ENCODE results near the gene NOTCH3. TPM values are rescaled to one million over a fixed set of nuclear protein-coding genes. Genes with fewer than 3 reads are reported as not detected.

Gene NOTCH3
- total and polyA plus RNA-seq, 3 donors from 2014 or later, result 11.4 to 16.8 (median 16.1) TPM

GRCh38 chr19:15241259-15241910 is 40.6 kb upstream of the NOTCH3 start:
- H3K27me3 ChIP-seq, result no peaks in the 10 kb centered on the region
- peaks cover 7% of the 10 kb centered on the region for H3K36me3 ChIP-seq (ENCODE audit: low read depth, missing control alignments)
- intact Hi-C loops (cut with DNase I; ENCODE audit: low total_unique reads), result no loop called here
- no peak for DNase-seq
- peaks cover under 1% of the 10 kb centered on the region for H3K4me1 ChIP-seq
- H3K27ac ChIP-seq, result no peak overlapping the region
- H3K4me3 ChIP-seq, result no peak overlapping the region
- H3K9me3 ChIP-seq, result no peaks in the 10 kb centered on the region
- WGBS, 2 donors, result 79 to 87% methylated on average over 9 of the region's 9 CpGs
- TF ChIP-seq POLR2A (IDR thresholded peaks at IDR 0.05), result no peak
- TF ChIP-seq, protein P1, sequence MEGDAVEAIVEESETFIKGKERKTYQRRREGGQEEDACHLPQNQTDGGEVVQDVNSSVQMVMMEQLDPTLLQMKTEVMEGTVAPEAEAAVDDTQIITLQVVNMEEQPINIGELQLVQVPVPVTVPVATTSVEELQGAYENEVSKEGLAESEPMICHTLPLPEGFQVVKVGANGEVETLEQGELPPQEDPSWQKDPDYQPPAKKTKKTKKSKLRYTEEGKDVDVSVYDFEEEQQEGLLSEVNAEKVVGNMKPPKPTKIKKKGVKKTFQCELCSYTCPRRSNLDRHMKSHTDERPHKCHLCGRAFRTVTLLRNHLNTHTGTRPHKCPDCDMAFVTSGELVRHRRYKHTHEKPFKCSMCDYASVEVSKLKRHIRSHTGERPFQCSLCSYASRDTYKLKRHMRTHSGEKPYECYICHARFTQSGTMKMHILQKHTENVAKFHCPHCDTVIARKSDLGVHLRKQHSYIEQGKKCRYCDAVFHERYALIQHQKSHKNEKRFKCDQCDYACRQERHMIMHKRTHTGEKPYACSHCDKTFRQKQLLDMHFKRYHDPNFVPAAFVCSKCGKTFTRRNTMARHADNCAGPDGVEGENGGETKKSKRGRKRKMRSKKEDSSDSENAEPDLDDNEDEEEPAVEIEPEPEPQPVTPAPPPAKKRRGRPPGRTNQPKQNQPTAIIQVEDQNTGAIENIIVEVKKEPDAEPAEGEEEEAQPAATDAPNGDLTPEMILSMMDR (IDR thresholded peaks at IDR 0.05), result no peak

DNA sequence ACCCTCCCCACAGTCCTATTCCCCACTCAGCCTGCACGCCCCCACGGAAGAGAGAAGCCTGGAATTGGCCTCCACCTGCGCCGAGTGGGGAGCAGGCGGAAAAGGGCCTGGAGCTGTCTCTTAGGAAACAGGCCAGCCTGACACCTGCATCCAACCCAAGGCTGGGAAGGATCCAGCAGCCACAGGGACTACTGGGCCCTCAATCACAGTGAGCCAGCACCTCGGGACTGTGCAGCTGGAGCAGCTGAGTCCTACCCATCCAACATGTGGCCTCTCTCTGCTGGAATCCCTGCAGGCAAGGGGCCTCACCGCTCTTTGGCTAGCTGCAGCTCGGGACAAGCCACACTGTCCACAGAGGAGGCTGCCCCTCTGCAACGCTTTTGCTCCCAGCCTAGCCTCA is 39.7 kb upstream of the NOTCH3 start:
- 89 to 100% methylated on average over 1 to 9 of the region's 9 CpGs for WGBS, 2 donors
- intact Hi-C loops (cut with DNase I; ENCODE audit: low total_unique reads), result no loop called here
- Histone ChIP-seq H3K27ac (no peak overlapping the region), H3K9me3 (no peaks in the 10 kb centered on the region), H3K4me3 (no peak overlapping the region), H3K36me3 (ENCODE audit: low read depth, missing control alignments) (peaks cover 7% of the 10 kb centered on the region), H3K27me3 (no peaks in the 10 kb centered on the region), H3K4me1 (no peaks in the 10 kb centered on the region)
- TF ChIP-seq POLR2A (IDR thresholded peaks at IDR 0.05), result no peak
- TF ChIP-seq, protein P1 (IDR thresholded peaks at IDR 0.05), result no peak
- DNase-seq, result no peak

DNA sequence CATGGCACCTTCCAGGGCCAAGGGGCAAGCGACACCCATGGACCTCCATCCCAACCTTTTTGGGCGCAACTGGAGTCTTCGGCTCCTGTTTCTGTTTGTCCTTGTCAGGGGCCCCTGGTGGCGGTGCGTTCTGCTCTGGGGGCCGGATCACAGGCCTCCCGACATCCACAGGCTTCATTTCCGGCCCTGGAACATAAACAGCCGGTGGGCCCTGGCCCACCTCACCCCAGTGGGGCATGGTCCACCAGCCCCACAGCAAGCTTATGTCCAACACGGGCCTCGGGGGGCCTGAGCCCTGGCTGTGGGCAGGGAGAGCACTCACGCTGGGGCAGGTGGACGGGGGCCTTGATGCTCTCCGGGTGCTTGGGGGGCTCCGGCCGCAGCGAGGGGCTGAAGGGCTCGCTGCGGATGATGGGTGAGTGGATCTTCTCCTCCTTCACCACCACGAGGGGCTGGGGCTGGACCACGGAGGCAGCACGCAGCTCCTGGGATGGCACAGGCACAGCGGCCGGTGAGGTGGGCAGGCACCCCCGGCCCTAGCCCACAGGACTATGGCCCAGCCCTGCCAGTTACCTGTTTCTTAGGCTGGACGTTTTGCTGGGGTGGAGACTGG is 38.6 kb upstream of the NOTCH3 start:
- Histone ChIP-seq H3K4me3 (no peak overlapping the region), H3K4me1 (no peaks in the 10 kb centered on the region), H3K36me3 (ENCODE audit: low read depth, missing control alignments) (peaks cover 5% of the 10 kb centered on the region), H3K27me3 (no peaks in the 10 kb centered on the region), H3K27ac (no peak overlapping the region), H3K9me3 (no peaks in the 10 kb centered on the region)
- no peak for DNase-seq
- 88 to 91% methylated on average over 5 to 26 of the region's 26 CpGs for WGBS, 2 donors
- TF ChIP-seq POLR2A (IDR thresholded peaks at IDR 0.05), result no peak
- TF ChIP-seq, protein P1 (IDR thresholded peaks at IDR 0.05), result no peak
- intact Hi-C loops (cut with DNase I; ENCODE audit: low total_unique reads), result no loop called here

DNA sequence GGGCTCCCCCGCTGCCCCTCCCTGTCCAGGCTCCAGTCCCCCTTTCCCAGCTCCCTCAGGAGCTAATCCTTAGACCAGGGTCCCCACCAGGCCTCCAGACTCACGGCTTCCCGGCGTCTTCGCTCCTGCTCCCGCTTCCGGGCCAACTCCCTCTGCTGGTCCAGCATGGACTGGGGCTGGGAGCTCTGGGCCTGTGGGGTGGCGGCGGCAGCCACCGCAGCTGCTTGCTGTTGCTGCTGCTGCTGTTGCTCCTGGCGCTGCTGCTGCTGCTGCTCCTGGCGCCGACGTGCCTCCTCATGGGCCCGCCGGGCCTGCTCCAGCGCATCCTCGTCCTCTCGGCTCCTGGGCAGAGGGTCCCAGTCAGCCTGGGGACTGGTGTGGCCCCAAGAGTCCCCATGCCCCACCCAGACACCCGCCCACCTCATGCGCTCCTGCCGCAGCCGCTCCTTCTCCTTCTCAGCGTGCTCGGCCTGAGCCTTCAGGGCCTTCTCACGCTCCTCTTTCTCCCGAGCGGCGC is 37.9 kb upstream of the NOTCH3 start:
- H3K4me1 ChIP-seq, result no peaks in the 10 kb centered on the region
- 90 to 97% methylated on average over 10 to 20 of the region's 29 CpGs for WGBS, 2 donors
- H3K27me3 ChIP-seq, result no peaks in the 10 kb centered on the region
- H3K4me3 ChIP-seq, result no peak overlapping the region
- peaks cover 5% of the 10 kb centered on the region for H3K36me3 ChIP-seq (ENCODE audit: low read depth, missing control alignments)
- no peak overlapping the region for H3K27ac ChIP-seq
- intact Hi-C loops (cut with DNase I; ENCODE audit: low total_unique reads), result no loop called here
- H3K9me3 ChIP-seq, result no peaks in the 10 kb centered on the region
- TF ChIP-seq, protein P1 (IDR thresholded peaks at IDR 0.05), result no peak
- no peak for TF ChIP-seq POLR2A (IDR thresholded peaks at IDR 0.05)
- DNase-seq, result no peak
